Caco-2 (cell line): ENCODE data around the gene SRGAP1. TPM values are rescaled to one million over a fixed set of nuclear protein-coding genes. Genes with fewer than 3 reads are reported as not detected.
"Not testable (repeated sequence)": the region's sequence is repeated elsewhere in the genome, so short reads cannot be mapped to it uniquely, and the experiment has no call there.

Source experiments
- BruUV-seq: library from RNA; stranded (reverse); fragments of 400-500 nt; replicated peaks from 2 replicates; lab custom pipeline; 2021; lab: Mats Ljungman, UMichigan
- CTCF ChIA-PET: fragments of 300-600 bp; sonication (Branson Sonifier 250); formaldehyde crosslinking; loops from one replicate; lab custom pipeline; 2022; ENCODE audit warnings: antibody characterized with exemption; lab: Charles Lee
- POLR2A ChIA-PET: fragments of 300-600 bp; sonication (Branson Sonifier 250); formaldehyde crosslinking; loops from one replicate; lab custom pipeline; 2022; ENCODE audit warnings: antibody characterized with exemption; lab: Charles Lee
- DNase-seq, 2 experiments: peaks; one replicate each; pipeline versions ENCODE4 v3.0.0 to v3.0.0-alpha.2; 2020 to 2022
- H3K27me3 ChIP-seq: replicated peaks from 2 replicates; pipeline ENCODE4 v1.6.0; 2011; ENCODE audit warnings: low read length; ENCODE audit not compliant: control insufficient read depth, insufficient read depth
- H3K36me3 ChIP-seq: 2 replicates; pipeline ENCODE4 v1.5.1; 2011; ENCODE audit warnings: low read length; ENCODE audit not compliant: control insufficient read depth, insufficient read depth
- H3K4me1 ChIP-seq: fragments of 250-450 bp; sonication (Bioruptor Pico); 2 replicates; pipeline ENCODE4 v1.5.1; 2020; ENCODE audit warnings: mild to moderate bottlenecking
- H3K4me3 ChIP-seq: 2 replicates; pipeline ENCODE4 v1.5.1; 2011; ENCODE audit warnings: low read depth, mild to moderate bottlenecking, control low read depth, low read length
- H3K9me3 ChIP-seq: fragments of 250-450 bp; sonication (Bioruptor Pico); 2 replicates; pipeline ENCODE4 v1.5.1; 2020; ENCODE audit warnings: mild to moderate bottlenecking, moderate library complexity
- H3K27ac Mint-ChIP-seq: one replicate; pipeline ENCODE4 v1.8.0; 2022; ENCODE audit warnings: mixed read lengths; ENCODE audit not compliant: unreplicated experiment
- H3K27me3 Mint-ChIP-seq: one replicate; pipeline ENCODE4 v1.8.0; 2022; ENCODE audit warnings: mixed read lengths; ENCODE audit not compliant: insufficient read depth, unreplicated experiment
- H3K36me3 Mint-ChIP-seq: one replicate; pipeline ENCODE4 v1.8.0; 2022; ENCODE audit warnings: mild to moderate bottlenecking, mixed read lengths; ENCODE audit not compliant: insufficient read depth, unreplicated experiment
- H3K4me1 Mint-ChIP-seq: one replicate; pipeline ENCODE4 v1.8.0; 2022; ENCODE audit warnings: low read depth, mixed read lengths; ENCODE audit not compliant: unreplicated experiment
- H3K4me3 Mint-ChIP-seq: one replicate; pipeline ENCODE4 v1.8.0; 2022; ENCODE audit warnings: mild to moderate bottlenecking, moderate library complexity, mixed read lengths; ENCODE audit not compliant: unreplicated experiment
- H3K9me3 Mint-ChIP-seq: one replicate; pipeline ENCODE4 v1.8.0; 2022; ENCODE audit warnings: mixed read lengths; ENCODE audit not compliant: unreplicated experiment
- intact Hi-C: fragments of 100-400 bp; cut with micrococcal nuclease; formaldehyde crosslinking; loops from one replicate; pipeline ENCODE4 v1.10.0; 2022; ENCODE audit not compliant: unreplicated experiment
- total RNA-seq: library from RNA; stranded (reverse); gene quantifications from 2 replicates; pipeline ENCODE4 v1.2.3, GENCODE V29; 2022
- TF ChIP-seq, protein P1 (sequence below), 2 experiments: fragments of 200-600 bp in 1 of 2; IDR thresholded peaks; 1 replicate in 1 of 2; 2 replicates in 1 of 2; pipeline versions ENCODE4 v1.5.1 to v1.8.0; 2011 to 2022; ENCODE audit warnings: antibody characterized with exemption in 1 of 2, control low read depth in 1 of 2, inconsistent platforms in 1 of 2, low read depth in 1 of 2, low read length in 1 of 2, mild to moderate bottlenecking in 1 of 2, moderate library complexity in 1 of 2; ENCODE audit not compliant: insufficient read depth in 1 of 2, severe bottlenecking in 1 of 2, unreplicated experiment in 1 of 2

Gene SRGAP1
- total RNA-seq, 1 experiment from 2014 or later, result 22.1 TPM

DNA sequence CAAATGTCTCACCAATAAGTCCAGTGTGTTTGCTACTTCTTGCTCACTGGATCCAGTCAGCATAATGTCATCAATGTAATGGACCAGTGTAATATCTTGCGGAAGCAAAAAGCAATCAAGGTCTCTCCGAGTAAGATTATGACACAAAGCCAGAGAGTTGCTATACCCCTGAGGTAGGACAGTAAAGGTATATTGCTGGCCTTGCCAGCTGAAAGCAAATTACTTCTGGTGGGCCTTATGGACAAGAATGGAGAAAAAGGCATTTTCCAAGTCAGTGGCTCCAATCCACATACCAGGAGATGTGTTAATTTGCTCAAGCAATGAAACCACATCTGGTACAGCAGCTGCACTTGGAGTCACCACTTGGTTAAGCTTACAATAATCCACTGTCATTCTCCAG lies 288.2 kb downstream of the SRGAP1 start:
- DNase-seq, H3K27me3 ChIP-seq, intact Hi-C loops, H3K4me1 Mint-ChIP-seq, POLR2A ChIA-PET, H3K9me3 Mint-ChIP-seq, H3K4me1 ChIP-seq, H3K36me3 ChIP-seq, H3K27ac Mint-ChIP-seq, H3K9me3 ChIP-seq, H3K27me3 Mint-ChIP-seq, CTCF ChIA-PET, H3K4me3 Mint-ChIP-seq, BruUV-seq, H3K4me3 ChIP-seq: not testable (repeated sequence)
- peaks cover 62% of the 10 kb centered on the region for H3K36me3 Mint-ChIP-seq

DNA sequence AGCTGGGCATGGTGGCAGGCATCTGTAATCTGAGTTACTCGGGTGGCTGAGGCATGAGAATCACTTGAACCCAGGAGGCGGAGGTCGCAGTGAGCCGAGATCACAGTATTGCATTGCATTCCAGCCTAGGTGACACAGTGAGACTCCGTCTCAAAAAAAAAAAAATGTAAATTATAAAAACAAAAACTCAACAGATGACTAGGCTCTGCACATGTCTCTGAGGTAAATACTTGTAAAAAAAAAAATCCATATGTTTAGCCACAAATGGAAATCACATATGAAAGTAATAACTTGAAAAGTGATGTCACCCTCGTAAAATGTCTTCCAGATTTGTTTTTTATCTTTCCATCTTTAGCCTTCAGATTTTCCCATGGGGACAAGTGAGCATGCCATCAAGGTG lies 292.6 kb downstream of the SRGAP1 start:
- Histone ChIP-seq H3K36me3 (no peaks in the 10 kb centered on the region), H3K4me1 (no peaks in the 10 kb centered on the region), H3K27me3 (no peaks in the 10 kb centered on the region), H3K4me3 (no peak overlapping the region), H3K9me3 (no peaks in the 10 kb centered on the region)
- ChIA-PET POLR2A (no interaction called here), CTCF (no interaction called here)
- no peaks in the 10 kb centered on the region for H3K9me3 Mint-ChIP-seq
- intact Hi-C loops, result no loop called here
- BruUV-seq, result no TSS peak
- H3K4me3 Mint-ChIP-seq, result no peak overlapping the region
- no peak overlapping the region for H3K27ac Mint-ChIP-seq
- no peak for DNase-seq
- H3K36me3 Mint-ChIP-seq, result peaks cover 29% of the 10 kb centered on the region
- TF ChIP-seq, protein P1, sequence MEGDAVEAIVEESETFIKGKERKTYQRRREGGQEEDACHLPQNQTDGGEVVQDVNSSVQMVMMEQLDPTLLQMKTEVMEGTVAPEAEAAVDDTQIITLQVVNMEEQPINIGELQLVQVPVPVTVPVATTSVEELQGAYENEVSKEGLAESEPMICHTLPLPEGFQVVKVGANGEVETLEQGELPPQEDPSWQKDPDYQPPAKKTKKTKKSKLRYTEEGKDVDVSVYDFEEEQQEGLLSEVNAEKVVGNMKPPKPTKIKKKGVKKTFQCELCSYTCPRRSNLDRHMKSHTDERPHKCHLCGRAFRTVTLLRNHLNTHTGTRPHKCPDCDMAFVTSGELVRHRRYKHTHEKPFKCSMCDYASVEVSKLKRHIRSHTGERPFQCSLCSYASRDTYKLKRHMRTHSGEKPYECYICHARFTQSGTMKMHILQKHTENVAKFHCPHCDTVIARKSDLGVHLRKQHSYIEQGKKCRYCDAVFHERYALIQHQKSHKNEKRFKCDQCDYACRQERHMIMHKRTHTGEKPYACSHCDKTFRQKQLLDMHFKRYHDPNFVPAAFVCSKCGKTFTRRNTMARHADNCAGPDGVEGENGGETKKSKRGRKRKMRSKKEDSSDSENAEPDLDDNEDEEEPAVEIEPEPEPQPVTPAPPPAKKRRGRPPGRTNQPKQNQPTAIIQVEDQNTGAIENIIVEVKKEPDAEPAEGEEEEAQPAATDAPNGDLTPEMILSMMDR (IDR thresholded peaks at IDR 0.05; ENCODE audit: insufficient read depth in 1 of 2, low read depth in 1 of 2, low read length in 1 of 2, severe bottlenecking in 1 of 2, unreplicated experiment in 1 of 2), result no peak
- H3K4me1 Mint-ChIP-seq, result no peaks in the 10 kb centered on the region
- H3K27me3 Mint-ChIP-seq, result no peaks in the 10 kb centered on the region

DNA sequence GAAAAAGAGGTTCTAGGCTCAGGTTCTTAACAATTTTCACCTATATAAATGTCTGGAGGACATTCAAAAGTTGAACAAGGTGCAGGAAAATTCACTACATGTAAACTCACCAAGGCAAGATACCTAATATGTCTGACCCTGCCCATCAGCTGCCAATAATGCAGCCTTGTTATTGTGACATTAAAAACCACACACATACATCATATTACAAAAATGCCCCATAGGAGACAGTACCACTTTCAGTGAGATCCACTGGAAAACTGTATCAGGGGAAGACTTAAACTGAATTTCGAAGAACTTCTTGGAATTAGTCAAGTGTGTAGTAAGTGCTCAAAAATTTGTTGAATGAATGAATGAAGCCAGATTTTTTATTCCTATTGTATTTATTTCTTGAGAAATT lies 294.5 kb downstream of the SRGAP1 start:
- intact Hi-C loops, result no loop called here
- Histone ChIP-seq H3K4me1 (no peaks in the 10 kb centered on the region), H3K4me3 (no peak overlapping the region), H3K9me3 (no peaks in the 10 kb centered on the region), H3K27me3 (no peaks in the 10 kb centered on the region), H3K36me3 (no peaks in the 10 kb centered on the region)
- ChIA-PET POLR2A (no interaction called here), CTCF (no interaction called here)
- Mint-ChIP-seq H3K4me3 (no peak overlapping the region), H3K36me3 (peaks cover 27% of the 10 kb centered on the region), H3K4me1 (no peaks in the 10 kb centered on the region), H3K9me3 (no peaks in the 10 kb centered on the region), H3K27me3 (no peaks in the 10 kb centered on the region), H3K27ac (no peak overlapping the region)
- TF ChIP-seq, protein P1 (IDR thresholded peaks at IDR 0.05; ENCODE audit: insufficient read depth in 1 of 2, low read depth in 1 of 2, low read length in 1 of 2, severe bottlenecking in 1 of 2, unreplicated experiment in 1 of 2), result no peak
- BruUV-seq, result no TSS peak
- DNase-seq, result no peak

DNA sequence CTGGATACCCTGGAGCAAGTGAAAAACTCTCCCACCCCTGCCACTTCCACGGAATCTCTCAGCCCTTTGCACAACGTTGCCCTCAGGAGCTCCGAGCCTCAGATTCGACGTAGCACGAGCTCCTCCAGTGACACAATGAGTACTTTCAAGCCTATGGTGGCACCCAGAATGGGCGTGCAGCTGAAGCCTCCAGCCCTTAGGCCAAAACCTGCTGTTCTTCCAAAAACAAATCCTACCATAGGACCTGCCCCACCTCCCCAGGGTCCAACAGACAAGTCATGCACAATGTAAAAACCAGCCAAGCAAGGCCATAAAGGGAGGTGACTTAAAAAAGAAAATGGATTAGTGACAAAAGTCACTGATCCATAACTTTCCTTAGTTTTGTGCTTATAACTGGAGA lies 297.9 kb downstream of the SRGAP1 start:
- Mint-ChIP-seq H3K9me3 (no peaks in the 10 kb centered on the region), H3K4me3 (no peak overlapping the region), H3K27me3 (no peaks in the 10 kb centered on the region), H3K36me3 (peaks cover 16% of the 10 kb centered on the region), H3K4me1 (peaks cover 7% of the 10 kb centered on the region), H3K27ac (no peak overlapping the region)
- H3K36me3 ChIP-seq, result no peaks in the 10 kb centered on the region
- intact Hi-C loops, result no loop called here
- H3K4me3 ChIP-seq, result no peak overlapping the region
- no TSS peak for BruUV-seq
- H3K27me3 ChIP-seq, result no peaks in the 10 kb centered on the region
- TF ChIP-seq, protein P1 (IDR thresholded peaks at IDR 0.05; ENCODE audit: insufficient read depth in 1 of 2, low read depth in 1 of 2, low read length in 1 of 2, severe bottlenecking in 1 of 2, unreplicated experiment in 1 of 2), result no peak
- CTCF ChIA-PET, result no interaction called here
- no peaks in the 10 kb centered on the region for H3K9me3 ChIP-seq
- no peaks in the 10 kb centered on the region for H3K4me1 ChIP-seq
- POLR2A ChIA-PET, result interaction anchor here (0.5 kb wide), 1 partner anchor 202 kb away, joined by 4 read pairs; no protein-coding TSS in a partner anchor
- no peak for DNase-seq
